ENCODE data around the gene EP400. TPM values are rescaled to one million over a fixed set of nuclear protein-coding genes. Genes with fewer than 3 reads are reported as not detected.
A peak's percentile ranks its signal among the peaks of the same experiment; 100 is the strongest.

The EP400 gene
- total and polyA plus RNA-seq, 9 of the 15 experiments (the other 6 are each of a cell fraction or from before 2014, with no cell fraction given): 4.5 to 58.0 (median 7.0) TPM

DNA sequence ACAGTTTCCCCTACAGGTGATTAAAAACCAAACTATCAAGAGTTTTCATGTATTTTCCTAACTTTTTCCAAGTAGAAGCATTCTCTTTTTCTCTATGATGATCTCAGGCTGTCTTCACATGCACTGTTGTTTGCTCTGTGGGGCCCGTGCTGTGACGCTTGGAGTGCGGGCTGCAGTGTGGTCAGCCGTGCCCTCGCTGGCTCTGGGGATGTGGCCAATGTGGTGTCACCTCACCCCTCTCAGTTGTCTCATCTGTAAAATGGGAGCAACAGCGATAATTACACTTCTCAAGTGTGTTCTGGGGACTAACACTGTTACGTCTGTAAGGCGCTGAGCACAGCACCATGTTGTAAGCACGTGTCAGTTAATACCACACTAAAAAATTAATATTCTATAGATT, 165.8 kb downstream of the EP400 start:
- no peak for FAIRE-seq
- H3K9ac ChIP-seq (ENCODE audit: insufficient read depth in 1 of 2, low read depth in 2 of 2, low read length in 2 of 2): no peak overlapping the region
- H3K4me1 ChIP-seq (replicated peaks in 1 of 2; ENCODE audit: control insufficient read depth in 2 of 2, insufficient read depth in 2 of 2, low read length in 2 of 2): no peaks in the 10 kb centered on the region; a peak in 1 of 5 replicates
- no TSS peak for BruUV-seq (replicated peaks)
- ChIA-PET CTCF (ENCODE audit: low intra/inter-chr PET ratio) (no interaction called here), POLR2A (no interaction called here)
- H2AFZ ChIP-seq (ENCODE audit: low read depth, low read length): no peak overlapping the region
- no peaks in the 10 kb centered on the region for H3K9me1 ChIP-seq (ENCODE audit: control insufficient read depth, insufficient read depth, low read length)
- peaks cover 83% of the 10 kb centered on the region; the same call in 2 of the 3 replicates for H3K36me3 ChIP-seq (ENCODE audit: control insufficient read depth, insufficient read depth, low read length)
- 98% methylated on average over 9 of the region's 9 CpGs for WGBS (ENCODE audit: insufficient coverage, low coverage, missing lambda C conversion rate)
- TF ChIP-seq RBM25 (IDR thresholded peaks at IDR 0.05; ENCODE audit: low read depth, low read length, severe bottlenecking): peak; percentile 63
- TF ChIP-seq ARID1B (IDR thresholded peaks at IDR 0.05): no peak
- no peak for TF ChIP-seq TAF15 (IDR thresholded peaks at IDR 0.05; ENCODE audit: low read depth, low read length)
- no peak for TF ChIP-seq ZNF41 (CRISPR knock-in tag; conservative IDR thresholded peaks at IDR 0.05)
- TF ChIP-seq YBX1 (IDR thresholded peaks at IDR 0.05): no peak
- TF ChIP-seq BCOR (IDR thresholded peaks at IDR 0.05): peak; percentile 43; the same call in 1 of the 2 replicates
- H3K9me3 ChIP-seq (replicated peaks; ENCODE audit: control insufficient read depth, insufficient read depth, low read depth, low read length): no peaks in the 10 kb centered on the region
- H3K79me2 ChIP-seq (ENCODE audit: control insufficient read depth, insufficient read depth, low read length): no peaks in the 10 kb centered on the region
- no peaks in the 10 kb centered on the region for H4K20me1 ChIP-seq (replicated peaks; ENCODE audit: control insufficient read depth, insufficient read depth, low read length)
- H3K27me3 ChIP-seq (ENCODE audit: control insufficient read depth in 2 of 2, insufficient read depth in 2 of 2, low read length in 2 of 2): no peaks in the 10 kb centered on the region
- no peak for DNase-seq (ENCODE audit: extremely low read depth in 1 of 4, low spot score in 3 of 4)
- intact Hi-C loops (cut with micrococcal nuclease) (no loop called here), in situ Hi-C loops (cut with MboI) (no loop called here)
- no peak overlapping the region for H3K4me3 ChIP-seq
- ATAC-seq: no peak
- no peak overlapping the region for H3K4me2 ChIP-seq (ENCODE audit: insufficient read depth, low read length)
- no peak overlapping the region for H3K27ac ChIP-seq (ENCODE audit: extremely low read depth, low read depth, low read length)
